Astrocyte of the spinal cord (primary cell): Measurements from ENCODE around the gene CAMSAP3.

Experiments used
- DNase-seq: peaks from one replicate; pipeline ENCODE4 v3.0.0; 2011; ENCODE audit warnings: low read depth, low spot score
- H3K4me3 ChIP-seq: 2 replicates; pipeline ENCODE4 v1.5.1; 2011; ENCODE audit warnings: low read depth, mild to moderate bottlenecking, low read length, moderate library complexity
- CTCF ChIP-seq: IDR thresholded peaks from 2 replicates; pipeline ENCODE4 v1.5.1; 2012; ENCODE audit warnings: low read depth, mild to moderate bottlenecking, low read length, inconsistent platforms
- in situ Hi-C: cut with HindIII; loops from 2 replicates; pipeline ENCODE4 v1.10.0; 2017; ENCODE audit warnings: low sequenced_read_pairs

The CAMSAP3 gene

GRCh38 chr19:7603919-7604318 is 8.3 kb downstream of the CAMSAP3 start:
- no peak overlapping the region for H3K4me3 ChIP-seq
- TF ChIP-seq CTCF = no peak
- no peak for DNase-seq
- in situ Hi-C loops = no loop called here

- in situ Hi-C loops = no loop called here
- DNase-seq = no peak
- no peak for TF ChIP-seq CTCF
- no peak overlapping the region for H3K4me3 ChIP-seq
Measured at GRCh38 chr19:7605490-7606222, 10.0 kb downstream of the CAMSAP3 start.

- TF ChIP-seq CTCF = no peak
- DNase-seq = no peak
- no peak overlapping the region for H3K4me3 ChIP-seq
- in situ Hi-C loops = no loop called here
Measured at GRCh38 chr19:7606289-7606688, 10.6 kb downstream of the CAMSAP3 start.

GRCh38 chr19:7607212-7607873 is 11.7 kb downstream of the CAMSAP3 start:
- no peak for DNase-seq
- no peak for TF ChIP-seq CTCF
- H3K4me3 ChIP-seq = no peak overlapping the region
- in situ Hi-C loops = no loop called here

GRCh38 chr19:7607874-7608560 is 12.4 kb downstream of the CAMSAP3 start:
- in situ Hi-C loops = no loop called here
- DNase-seq = no peak
- no peak for TF ChIP-seq CTCF
- no peak overlapping the region for H3K4me3 ChIP-seq

- TF ChIP-seq CTCF = no peak
- H3K4me3 ChIP-seq = no peak overlapping the region
- in situ Hi-C loops = no loop called here
- DNase-seq = no peak
Measured at GRCh38 chr19:7610491-7611240, 15.0 kb downstream of the CAMSAP3 start.
